Activated T-helper 9 cell treated with anti-CD3 and anti-CD28 coated beads, Interleukin-2, amount 50 U/mL, for 16 hours (primary cell): ENCODE data around the gene HCLS1.
"Not testable (repeated sequence)": the region's sequence is repeated elsewhere in the genome, so short reads cannot be mapped to it uniquely, and the experiment has no call there.

Experiments used
- DNase-seq: peaks from one replicate; pipeline ENCODE4 v3.0.0-alpha.2; 2020; ENCODE audit warnings: low read depth

HCLS1 gene

GRCh38 chr3:121654493-121655385 lies 6.0 kb downstream of the HCLS1 start:
- DNase-seq, result no peak

GRCh38 chr3:121651684-121652083 lies 9.0 kb downstream of the HCLS1 start:
- DNase-seq, result no peak

GRCh38 chr3:121649645-121650044 lies 11.1 kb downstream of the HCLS1 start:
- no peak for DNase-seq

- no peak for DNase-seq
These were observed 12.3 kb downstream of the HCLS1 start for GRCh38 chr3:121648219-121648958.

GRCh38 chr3:121645054-121645453 lies 15.6 kb downstream of the HCLS1 start:
- DNase-seq, result no peak

- DNase-seq, result no peak
These were observed 17.9 kb downstream of the HCLS1 start for GRCh38 chr3:121642601-121643314.

- no peak for DNase-seq
These were observed 19.6 kb downstream of the HCLS1 start for GRCh38 chr3:121641127-121641526.

GRCh38 chr3:121637922-121638321 lies 22.8 kb downstream of the HCLS1 start:
- DNase-seq, result no peak

GRCh38 chr3:121630355-121630754 lies 30.3 kb downstream of the HCLS1 start:
- DNase-seq, result no peak

GRCh38 chr3:121629601-121630000 lies 31.1 kb downstream of the HCLS1 start:
- DNase-seq, result no peak

GRCh38 chr3:121627622-121628021 lies 33.1 kb downstream of the HCLS1 start:
- DNase-seq, result no peak

- DNase-seq, result no peak
These were observed 33.5 kb downstream of the HCLS1 start for GRCh38 chr3:121627211-121627610.

GRCh38 chr3:121626495-121626894 lies 34.2 kb downstream of the HCLS1 start:
- DNase-seq, result no peak

GRCh38 chr3:121624147-121624899 lies 36.4 kb downstream of the HCLS1 start:
- DNase-seq, result no peak

GRCh38 chr3:121621491-121621890 lies 39.2 kb downstream of the HCLS1 start:
- no peak for DNase-seq

- DNase-seq, result no peak
These were observed 41.0 kb downstream of the HCLS1 start for GRCh38 chr3:121619691-121620090.

GRCh38 chr3:121606106-121606505 lies 54.6 kb downstream of the HCLS1 start:
- no peak for DNase-seq

GRCh38 chr3:121604759-121605158 lies 55.9 kb downstream of the HCLS1 start:
- no peak for DNase-seq

- no peak for DNase-seq
These were observed 59.4 kb downstream of the HCLS1 start for GRCh38 chr3:121601212-121601812.

GRCh38 chr3:121599900-121600299 lies 60.8 kb downstream of the HCLS1 start:
- DNase-seq, result not testable (repeated sequence)

- no peak for DNase-seq
These were observed 62.1 kb downstream of the HCLS1 start for GRCh38 chr3:121598564-121598963.
